Trophoblast cell (in vitro differentiated cells and primary cell): ENCODE results near the gene CDHR1.

Experiments used
- DNase-seq, 2 donors: peaks; one replicate each; pipeline ENCODE4 v3.0.0-alpha.2; 2016
- H2AFZ ChIP-seq: 2 replicates; pipeline ENCODE4 v1.6.1; 2013; ENCODE audit warnings: low read length, moderate library complexity, mild to moderate bottlenecking; ENCODE audit not compliant: insufficient read depth, poor library complexity
- H2AK5ac ChIP-seq: 2 replicates; pipeline ENCODE4 v1.6.1; 2013; ENCODE audit warnings: mild to moderate bottlenecking, low read length
- H2BK120ac ChIP-seq: 2 replicates; pipeline ENCODE4 v1.6.1; 2013; ENCODE audit warnings: low read length, mild to moderate bottlenecking, moderate library complexity; ENCODE audit not compliant: insufficient read depth, poor library complexity
- H2BK12ac ChIP-seq: 2 replicates; pipeline ENCODE4 v1.6.1; 2013; ENCODE audit warnings: mild to moderate bottlenecking, low read length, moderate library complexity
- H2BK5ac ChIP-seq: 2 replicates; pipeline ENCODE4 v1.6.1; 2013; ENCODE audit warnings: low read length, low read depth, moderate library complexity, mild to moderate bottlenecking; ENCODE audit not compliant: poor library complexity
- H3K14ac ChIP-seq: 2 replicates; pipeline ENCODE4 v1.6.1; 2013; ENCODE audit warnings: mild to moderate bottlenecking, low read length
- H3K18ac ChIP-seq: 2 replicates; pipeline ENCODE4 v1.6.1; 2013; ENCODE audit warnings: mild to moderate bottlenecking, low read length
- H3K23ac ChIP-seq: 2 replicates; pipeline ENCODE4 v1.6.1; 2013; ENCODE audit warnings: low read length
- H3K27ac ChIP-seq: 2 replicates; pipeline ENCODE4 v1.5.1; 2013; ENCODE audit warnings: low read depth, mild to moderate bottlenecking, inconsistent platforms, low read length, moderate library complexity
- H3K27me3 ChIP-seq: 2 replicates; pipeline ENCODE4 v1.6.1; 2013; ENCODE audit warnings: inconsistent platforms, mild to moderate bottlenecking, low read length, moderate library complexity; ENCODE audit not compliant: insufficient read depth
- H3K36me3 ChIP-seq, 2 experiments: 1 replicate in 1 of 2; 2 replicates in 1 of 2; pipeline ENCODE4 v1.6.1; 2013; ENCODE audit warnings: low read length in 2 of 2, mild to moderate bottlenecking in 2 of 2, moderate library complexity in 1 of 2; ENCODE audit not compliant: insufficient read depth in 2 of 2, control insufficient read depth in 1 of 2
- H3K4ac ChIP-seq: 2 replicates; pipeline ENCODE4 v1.6.1; 2013; ENCODE audit warnings: low read depth, mild to moderate bottlenecking, low read length, moderate library complexity
- H3K4me1 ChIP-seq, 2 experiments: 1 replicate in 1 of 2; 2 replicates in 1 of 2; pipeline ENCODE4 v1.6.1; 2013; ENCODE audit warnings: low read length in 2 of 2, mild to moderate bottlenecking in 2 of 2, moderate library complexity in 1 of 2; ENCODE audit not compliant: insufficient read depth in 2 of 2, control insufficient read depth in 1 of 2
- H3K4me2 ChIP-seq: 2 replicates; pipeline ENCODE4 v1.6.1; 2013; ENCODE audit warnings: inconsistent platforms, mild to moderate bottlenecking, low read length, moderate library complexity
- H3K4me3 ChIP-seq: 2 replicates; pipeline ENCODE4 v1.5.1; 2013; ENCODE audit warnings: mild to moderate bottlenecking, low read depth, low read length, inconsistent platforms
- H3K79me1 ChIP-seq: one replicate; pipeline ENCODE4 v1.6.1; 2013; ENCODE audit warnings: low read length
- H3K79me2 ChIP-seq: 2 replicates; pipeline ENCODE4 v1.6.1; 2013; ENCODE audit warnings: low read length, mild to moderate bottlenecking; ENCODE audit not compliant: control insufficient read depth, insufficient read depth, poor library complexity
- H3K9ac ChIP-seq: 2 replicates; pipeline ENCODE4 v1.6.1; 2013; ENCODE audit warnings: mild to moderate bottlenecking, low read length
- H3K9me3 ChIP-seq: 2 replicates; pipeline ENCODE4 v1.6.1; 2013; ENCODE audit warnings: low read depth, mild to moderate bottlenecking, control low read depth, inconsistent platforms, low read length; ENCODE audit not compliant: insufficient read depth
- H4K12ac ChIP-seq: 2 replicates; pipeline ENCODE4 v1.6.1; 2013; ENCODE audit warnings: low read depth, mild to moderate bottlenecking, low read length, moderate library complexity
- H4K8ac ChIP-seq: 2 replicates; pipeline ENCODE4 v1.6.1; 2013; ENCODE audit warnings: low read depth, mild to moderate bottlenecking, low read length, moderate library complexity
- H4K91ac ChIP-seq: one replicate; pipeline ENCODE4 v1.6.1; 2013; ENCODE audit warnings: low read depth, mild to moderate bottlenecking, low read length, moderate library complexity
- WGBS: extraction: QIAGEN DNeasy Blood & Tissue Kit; methylation state at CpG from one replicate; pipeline ENCODE4 v1.1.7; 2013; ENCODE audit warnings: missing lambda C conversion rate; ENCODE audit not compliant: insufficient read length, insufficient coverage; ENCODE audit errors: extremely low coverage; 5-methylcytosine and 5-hydroxymethylcytosine counted together

The CDHR1 gene

DNA sequence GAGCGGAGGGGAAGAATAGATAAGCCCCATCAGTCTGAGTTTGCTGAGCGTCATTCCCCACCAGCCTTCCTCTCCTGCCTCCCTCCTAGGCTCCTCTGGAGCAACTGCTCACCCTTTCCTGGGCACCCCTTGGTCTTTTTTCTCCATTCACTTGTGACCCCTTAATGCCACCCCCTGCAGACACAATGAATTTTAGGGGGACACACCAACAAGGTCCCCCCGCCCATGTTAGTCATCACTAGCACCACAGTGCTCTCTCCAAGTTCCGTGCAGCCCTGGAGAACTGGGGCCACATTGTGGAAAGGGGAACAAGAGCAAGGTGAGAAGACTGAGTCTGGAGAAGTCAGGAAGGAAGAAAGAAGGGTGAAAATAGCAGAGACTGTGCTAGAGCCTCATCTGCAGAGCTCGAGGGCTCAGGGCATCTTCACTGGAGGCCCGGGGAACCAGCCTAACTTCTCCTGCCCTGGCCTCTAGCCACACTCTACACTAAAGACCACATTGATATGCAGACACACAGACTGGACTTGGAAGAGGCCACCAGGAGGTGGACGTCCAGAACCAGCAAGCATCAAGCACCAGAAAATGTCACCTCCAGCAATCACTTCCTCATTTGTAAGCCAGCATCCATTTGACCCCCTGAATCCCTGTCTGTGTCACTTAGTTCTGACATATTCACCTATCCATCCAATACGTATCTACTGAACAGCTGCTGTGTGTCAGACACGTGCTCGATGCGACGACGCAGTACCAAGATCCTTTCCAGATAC is 68.0 kb downstream of the CDHR1 start:
- no peak overlapping the region for H2BK12ac ChIP-seq
- H2BK5ac ChIP-seq = no peak overlapping the region
- H3K4ac ChIP-seq = no peak overlapping the region
- no peaks in the 10 kb centered on the region for H3K79me2 ChIP-seq
- H3K27ac ChIP-seq = no peak overlapping the region
- H3K4me2 ChIP-seq = no peak overlapping the region
- H3K4me3 ChIP-seq = no peak overlapping the region
- no peak for DNase-seq
- no peak overlapping the region for H3K18ac ChIP-seq
- H3K79me1 ChIP-seq = no peaks in the 10 kb centered on the region
- H3K36me3 ChIP-seq = no peaks in the 10 kb centered on the region
- H2AFZ ChIP-seq = no peak overlapping the region
- peaks cover 0 to 6% of the 10 kb centered on the region in 2 experiments for H3K4me1 ChIP-seq
- no peak overlapping the region for H3K23ac ChIP-seq
- H2BK120ac ChIP-seq = no peak overlapping the region
- no CpG with 5 or more reads among the region's 13 CpGs for WGBS
- H3K14ac ChIP-seq = no peak overlapping the region
- H4K91ac ChIP-seq = no peak overlapping the region
- no peaks in the 10 kb centered on the region for H3K27me3 ChIP-seq
- H2AK5ac ChIP-seq = no peak overlapping the region
- H3K9me3 ChIP-seq = no peaks in the 10 kb centered on the region
- no peak overlapping the region for H4K8ac ChIP-seq
- no peak overlapping the region for H3K9ac ChIP-seq
- H4K12ac ChIP-seq = no peak overlapping the region

DNA sequence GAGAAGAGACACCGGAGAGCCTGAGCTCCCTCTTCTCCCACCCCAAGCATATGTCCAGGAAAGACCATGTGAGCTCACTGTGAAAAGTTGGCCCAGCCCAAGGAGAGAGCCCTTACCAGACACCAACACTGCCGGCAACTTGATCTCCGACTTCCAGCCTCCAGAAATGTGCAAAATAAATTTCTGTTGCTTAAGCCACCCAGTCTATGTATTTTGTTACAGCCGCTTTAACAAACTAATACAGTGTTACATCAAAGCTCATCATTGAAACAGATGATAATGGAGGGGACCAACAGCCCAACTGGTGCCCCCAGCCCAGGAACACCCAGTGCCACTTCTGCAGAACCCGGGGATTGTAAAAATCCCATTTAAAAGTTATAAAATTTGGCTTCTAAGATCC is 69.4 kb downstream of the CDHR1 start:
- no peak overlapping the region for H2BK12ac ChIP-seq
- H3K79me2 ChIP-seq = no peaks in the 10 kb centered on the region
- H3K79me1 ChIP-seq = no peaks in the 10 kb centered on the region
- DNase-seq = no peak
- H3K9ac ChIP-seq = no peak overlapping the region
- H3K27ac ChIP-seq = no peak overlapping the region
- no peaks in the 10 kb centered on the region for H3K4me1 ChIP-seq
- no peak overlapping the region for H2AFZ ChIP-seq
- no peak overlapping the region for H3K4me2 ChIP-seq
- H4K91ac ChIP-seq = no peak overlapping the region
- H4K8ac ChIP-seq = no peak overlapping the region
- H3K36me3 ChIP-seq = no peaks in the 10 kb centered on the region
- H2BK120ac ChIP-seq = no peak overlapping the region
- no peak overlapping the region for H2AK5ac ChIP-seq
- no peak overlapping the region for H3K18ac ChIP-seq
- no CpG with 5 or more reads among the region's 5 CpGs for WGBS
- no peaks in the 10 kb centered on the region for H3K9me3 ChIP-seq
- H3K27me3 ChIP-seq = no peaks in the 10 kb centered on the region
- H4K12ac ChIP-seq = no peak overlapping the region
- no peak overlapping the region for H3K23ac ChIP-seq
- H2BK5ac ChIP-seq = no peak overlapping the region
- no peak overlapping the region for H3K4me3 ChIP-seq
- H3K14ac ChIP-seq = no peak overlapping the region
- no peak overlapping the region for H3K4ac ChIP-seq

DNA sequence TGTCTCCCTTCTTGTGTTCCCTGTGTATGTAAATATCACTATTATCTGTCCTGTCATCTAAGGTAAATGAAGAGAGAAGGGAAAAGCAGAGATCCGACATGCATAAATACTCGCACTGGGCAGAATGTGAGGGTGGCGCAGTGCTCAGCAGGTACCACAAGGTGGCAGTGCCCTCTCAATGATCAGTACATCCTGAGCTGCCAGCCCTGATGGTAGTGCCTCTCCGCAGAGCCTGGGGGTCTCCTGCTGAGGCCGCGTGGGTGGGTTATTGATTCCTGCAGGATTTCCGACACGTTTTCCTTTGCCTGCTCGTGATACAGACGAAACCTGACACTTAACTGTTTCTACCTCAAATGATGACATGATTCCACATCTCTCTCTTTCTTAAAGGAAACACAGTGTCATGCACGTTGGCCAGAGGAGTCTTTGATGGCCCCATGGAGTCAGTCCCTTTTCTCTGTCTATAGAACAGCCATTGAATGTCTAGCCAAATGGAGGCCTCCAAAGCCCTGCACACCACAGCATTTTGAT is 70.3 kb downstream of the CDHR1 start:
- H2AFZ ChIP-seq = no peak overlapping the region
- peak; percentile 48 to 73 for DNase-seq
- H3K79me2 ChIP-seq = no peaks in the 10 kb centered on the region
- WGBS = no CpG with 5 or more reads among the region's 11 CpGs
- no peaks in the 10 kb centered on the region for H3K9me3 ChIP-seq
- no peak overlapping the region for H3K4me3 ChIP-seq
- no peak overlapping the region for H2AK5ac ChIP-seq
- no peak overlapping the region for H2BK12ac ChIP-seq
- no peak overlapping the region for H3K27ac ChIP-seq
- H3K79me1 ChIP-seq = no peaks in the 10 kb centered on the region
- H2BK120ac ChIP-seq = no peak overlapping the region
- H4K8ac ChIP-seq = no peak overlapping the region
- no peak overlapping the region for H3K23ac ChIP-seq
- no peak overlapping the region for H2BK5ac ChIP-seq
- no peak overlapping the region for H3K18ac ChIP-seq
- H3K4me2 ChIP-seq = no peak overlapping the region
- no peak overlapping the region for H4K91ac ChIP-seq
- no peak overlapping the region for H3K4ac ChIP-seq
- H3K4me1 ChIP-seq = no peaks in the 10 kb centered on the region
- no peak overlapping the region for H4K12ac ChIP-seq
- no peaks in the 10 kb centered on the region for H3K27me3 ChIP-seq
- H3K14ac ChIP-seq = no peak overlapping the region
- H3K36me3 ChIP-seq = no peaks in the 10 kb centered on the region
- H3K9ac ChIP-seq = no peak overlapping the region

DNA sequence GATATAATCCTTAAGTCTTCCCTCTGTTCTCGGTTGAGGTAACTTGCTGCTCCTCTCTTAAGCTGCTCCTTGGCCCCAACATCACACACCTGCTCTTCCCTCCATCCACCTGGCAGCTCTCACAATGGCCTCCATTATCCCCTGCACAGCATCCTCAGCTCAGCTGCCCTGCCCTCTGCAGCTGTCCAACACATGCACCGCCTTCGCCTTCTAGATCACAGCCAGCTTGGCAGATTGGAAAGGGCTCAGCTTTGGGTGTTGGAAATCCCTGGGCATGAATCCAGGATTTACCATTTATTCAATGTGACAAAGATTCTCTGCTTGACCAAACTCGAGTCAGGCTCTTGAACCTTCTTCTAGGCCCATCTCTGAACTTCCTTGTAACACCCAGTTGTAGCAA is 71.1 kb downstream of the CDHR1 start:
- no peaks in the 10 kb centered on the region for H3K9me3 ChIP-seq
- no peak overlapping the region for H3K23ac ChIP-seq
- no peak overlapping the region for H3K9ac ChIP-seq
- WGBS = no CpG with 5 or more reads among the region's 4 CpGs
- H3K4me2 ChIP-seq = no peak overlapping the region
- no peak overlapping the region for H4K91ac ChIP-seq
- no peak overlapping the region for H4K8ac ChIP-seq
- H2BK12ac ChIP-seq = no peak overlapping the region
- no peak overlapping the region for H2BK5ac ChIP-seq
- H3K4me1 ChIP-seq = no peaks in the 10 kb centered on the region
- no peak overlapping the region for H2AFZ ChIP-seq
- H3K27me3 ChIP-seq = no peaks in the 10 kb centered on the region
- no peaks in the 10 kb centered on the region for H3K36me3 ChIP-seq
- H3K18ac ChIP-seq = no peak overlapping the region
- H2AK5ac ChIP-seq = no peak overlapping the region
- no peak overlapping the region for H3K27ac ChIP-seq
- H4K12ac ChIP-seq = no peak overlapping the region
- H2BK120ac ChIP-seq = no peak overlapping the region
- H3K4ac ChIP-seq = no peak overlapping the region
- no peaks in the 10 kb centered on the region for H3K79me2 ChIP-seq
- H3K79me1 ChIP-seq = no peaks in the 10 kb centered on the region
- no peak overlapping the region for H3K4me3 ChIP-seq
- DNase-seq = no peak
- H3K14ac ChIP-seq = no peak overlapping the region
